Measurements from ENCODE around the gene CARD10.

GRCh38 chr22:37562049-37562875 lies 43.0 kb upstream of the CARD10 start:
- TF ChIP-seq CTCF (IDR thresholded peaks at IDR 0.05) (no peak), POLR2A (IDR thresholded peaks at IDR 0.05; ENCODE audit: low read depth) (no peak)

All from esophagus muscularis mucosa (tissue), 3 donors.